PC-3 (cell line): ENCODE measurements around the gene CRHR2.

Experiments used
- EZH2 ChIP-seq: fragments of 300-600 bp; sonication (generic); IDR thresholded peaks from one replicate; pipeline ENCODE4 v1.6.1; 2017; ENCODE audit warnings: antibody characterized with exemption, mild to moderate bottlenecking, low read length; ENCODE audit not compliant: unreplicated experiment
- EZH2phosphoT487 ChIP-seq: fragments of 300-600 bp; sonication (generic); IDR thresholded peaks from 2 replicates; pipeline ENCODE4 v1.6.1; 2018; ENCODE audit warnings: mild to moderate bottlenecking, antibody characterized with exemption, low read length, borderline replicate concordance
- TF ChIP-seq, protein P1 (sequence below): fragments of 300-600 bp; sonication (generic); conservative IDR thresholded peaks from 2 replicates; pipeline ENCODE4 v1.5.1; 2017; ENCODE audit warnings: antibody characterized with exemption, low read depth, mild to moderate bottlenecking, low read length

GRCh38 chr7:30634193-30634626 is 48.0 kb downstream of the CRHR2 start:
- TF ChIP-seq, protein P1, sequence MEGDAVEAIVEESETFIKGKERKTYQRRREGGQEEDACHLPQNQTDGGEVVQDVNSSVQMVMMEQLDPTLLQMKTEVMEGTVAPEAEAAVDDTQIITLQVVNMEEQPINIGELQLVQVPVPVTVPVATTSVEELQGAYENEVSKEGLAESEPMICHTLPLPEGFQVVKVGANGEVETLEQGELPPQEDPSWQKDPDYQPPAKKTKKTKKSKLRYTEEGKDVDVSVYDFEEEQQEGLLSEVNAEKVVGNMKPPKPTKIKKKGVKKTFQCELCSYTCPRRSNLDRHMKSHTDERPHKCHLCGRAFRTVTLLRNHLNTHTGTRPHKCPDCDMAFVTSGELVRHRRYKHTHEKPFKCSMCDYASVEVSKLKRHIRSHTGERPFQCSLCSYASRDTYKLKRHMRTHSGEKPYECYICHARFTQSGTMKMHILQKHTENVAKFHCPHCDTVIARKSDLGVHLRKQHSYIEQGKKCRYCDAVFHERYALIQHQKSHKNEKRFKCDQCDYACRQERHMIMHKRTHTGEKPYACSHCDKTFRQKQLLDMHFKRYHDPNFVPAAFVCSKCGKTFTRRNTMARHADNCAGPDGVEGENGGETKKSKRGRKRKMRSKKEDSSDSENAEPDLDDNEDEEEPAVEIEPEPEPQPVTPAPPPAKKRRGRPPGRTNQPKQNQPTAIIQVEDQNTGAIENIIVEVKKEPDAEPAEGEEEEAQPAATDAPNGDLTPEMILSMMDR: no peak
- TF ChIP-seq EZH2phosphoT487 (no peak), EZH2 (no peak)
